Hematopoietic multipotent progenitor cell treated with erythropoietin and hydrocortisone succinate and interleukin-3 and kit ligand, for 8 days (in vitro differentiated cells): ENCODE data around the gene UBAC2.

Source experiments
- DNase-seq: peaks from one replicate; pipeline ENCODE4 v3.0.0-alpha.2; 2015

UBAC2 gene

DNA sequence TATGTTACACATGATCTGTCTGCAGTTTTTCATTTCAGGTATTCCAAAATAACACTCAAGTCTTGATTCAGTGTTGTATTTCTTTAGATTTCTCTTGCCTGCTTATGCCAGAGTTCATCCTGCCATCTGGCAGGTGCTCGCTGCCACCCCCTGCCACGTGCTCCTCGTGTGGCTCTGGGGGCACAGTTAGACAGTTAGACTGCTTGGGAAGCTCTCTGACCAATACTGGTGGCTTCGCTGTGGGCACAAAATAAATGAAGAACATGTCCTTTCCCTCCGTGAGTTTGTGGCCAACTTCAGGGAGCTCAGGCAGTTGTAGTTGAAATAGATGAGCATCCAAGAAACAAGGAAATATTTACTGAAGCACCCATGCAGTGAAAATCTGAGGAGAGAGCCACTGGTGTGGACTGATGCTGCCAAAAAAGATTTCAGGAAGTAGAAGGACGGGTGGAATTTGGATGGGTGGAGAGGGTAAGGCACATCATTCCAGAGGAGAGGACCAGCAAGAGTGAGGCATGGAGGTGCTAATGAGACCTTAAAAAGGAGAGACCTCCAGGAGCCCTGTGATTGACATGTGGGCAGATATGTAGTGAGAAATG lies 144.1 kb downstream of the UBAC2 start:
- DNase-seq = no peak

DNA sequence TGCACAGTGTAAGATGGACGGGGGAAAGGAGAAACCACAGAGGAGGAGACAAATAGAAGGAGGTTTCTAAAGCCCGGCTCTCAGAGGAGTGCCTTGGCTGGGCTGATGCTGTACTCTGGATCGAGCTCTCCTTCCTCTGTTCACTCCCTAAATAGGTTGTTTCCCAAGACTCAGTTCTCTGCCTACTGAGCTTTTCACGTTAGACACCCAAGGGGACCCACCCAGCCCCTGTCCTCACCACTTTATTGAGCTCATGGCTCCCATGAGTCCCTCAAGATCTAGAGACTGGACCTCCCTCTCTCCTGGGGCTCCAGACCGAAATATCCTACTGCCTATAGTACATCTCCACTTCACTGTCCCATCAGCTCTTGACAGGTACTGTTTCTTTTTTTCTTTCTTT lies 144.7 kb downstream of the UBAC2 start:
- no peak for DNase-seq

- no peak for DNase-seq
These were observed 145.8 kb downstream of the UBAC2 start for GRCh38 chr13:99346335-99347042.

DNA sequence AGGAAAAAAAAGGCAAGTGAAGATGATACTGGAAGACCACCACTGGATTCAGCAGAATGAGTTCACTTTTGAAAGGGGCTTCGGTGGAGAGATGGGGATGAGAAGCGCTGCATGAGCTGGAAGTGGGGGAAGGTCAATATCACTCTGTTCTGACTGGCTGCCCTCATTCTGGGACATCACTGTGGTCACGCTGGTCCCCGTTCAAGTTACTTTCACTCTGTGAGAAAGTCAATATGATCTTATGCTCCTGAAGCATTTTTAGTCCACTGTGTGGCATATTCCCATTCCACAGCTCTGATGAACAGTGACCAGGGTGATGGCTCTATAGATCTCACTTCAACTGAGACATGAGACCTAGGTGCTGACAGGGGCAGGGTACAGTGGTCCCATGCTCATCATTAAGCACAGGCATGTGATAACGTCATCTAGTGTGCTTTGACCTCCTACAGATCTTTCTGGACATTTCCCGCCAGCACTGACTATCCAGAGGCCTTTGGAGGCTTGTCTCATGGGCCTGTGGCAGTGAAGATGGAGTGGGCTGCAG lies 146.8 kb downstream of the UBAC2 start:
- DNase-seq = no peak

DNA sequence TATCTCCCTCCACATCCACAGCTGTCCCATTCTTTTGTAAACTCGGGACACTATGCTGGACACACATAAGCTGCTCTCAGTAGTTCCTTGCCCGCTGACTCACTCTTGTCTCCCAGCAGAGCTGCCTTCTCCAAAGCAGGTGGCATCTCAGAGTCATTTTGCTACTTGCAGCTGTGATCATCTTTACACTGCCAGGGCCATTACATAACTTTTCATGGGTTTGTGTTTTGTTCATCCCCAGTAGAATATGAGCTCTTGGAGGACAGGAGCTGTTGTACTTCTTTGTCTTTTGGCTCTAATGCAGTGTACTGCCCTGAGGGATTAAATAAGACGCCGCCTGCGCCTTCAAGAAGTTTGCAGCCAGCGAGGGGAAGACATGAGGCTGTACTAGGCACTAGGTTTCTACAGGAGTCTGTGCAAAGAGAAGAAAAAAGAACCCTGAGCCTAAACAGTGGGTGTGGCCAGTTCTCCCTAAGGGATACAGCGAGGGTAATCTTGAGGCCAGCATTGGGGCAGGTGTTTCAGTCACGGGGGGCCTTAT lies 147.3 kb downstream of the UBAC2 start:
- DNase-seq = no peak

DNA sequence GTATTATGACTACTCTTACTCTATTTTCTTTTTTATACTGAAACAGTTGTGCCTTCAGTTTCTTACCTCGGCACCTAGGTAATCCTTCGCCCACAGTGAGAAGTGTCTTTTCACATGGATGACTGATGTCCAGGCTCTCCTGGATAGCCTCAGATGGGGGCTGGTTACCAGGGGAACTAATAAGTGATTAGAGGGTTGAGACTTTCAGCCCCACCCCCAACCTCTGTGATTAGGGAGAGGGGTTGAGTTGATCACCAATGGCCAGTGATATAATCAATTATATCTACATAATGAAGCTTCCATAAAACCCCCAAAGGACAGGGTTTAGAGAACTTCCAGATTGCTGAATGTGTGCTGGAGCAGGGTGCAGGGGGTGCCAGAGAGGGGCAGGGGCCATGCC lies 149.5 kb downstream of the UBAC2 start:
- DNase-seq = no peak

GRCh38 chr13:99351772-99352171 lies 151.1 kb downstream of the UBAC2 start:
- no peak for DNase-seq

GRCh38 chr13:99352351-99353245 lies 151.9 kb downstream of the UBAC2 start:
- DNase-seq = no peak

GRCh38 chr13:99353246-99353600 lies 152.6 kb downstream of the UBAC2 start:
- no peak for DNase-seq

GRCh38 chr13:99353836-99354235 lies 153.2 kb downstream of the UBAC2 start:
- DNase-seq = no peak

DNA sequence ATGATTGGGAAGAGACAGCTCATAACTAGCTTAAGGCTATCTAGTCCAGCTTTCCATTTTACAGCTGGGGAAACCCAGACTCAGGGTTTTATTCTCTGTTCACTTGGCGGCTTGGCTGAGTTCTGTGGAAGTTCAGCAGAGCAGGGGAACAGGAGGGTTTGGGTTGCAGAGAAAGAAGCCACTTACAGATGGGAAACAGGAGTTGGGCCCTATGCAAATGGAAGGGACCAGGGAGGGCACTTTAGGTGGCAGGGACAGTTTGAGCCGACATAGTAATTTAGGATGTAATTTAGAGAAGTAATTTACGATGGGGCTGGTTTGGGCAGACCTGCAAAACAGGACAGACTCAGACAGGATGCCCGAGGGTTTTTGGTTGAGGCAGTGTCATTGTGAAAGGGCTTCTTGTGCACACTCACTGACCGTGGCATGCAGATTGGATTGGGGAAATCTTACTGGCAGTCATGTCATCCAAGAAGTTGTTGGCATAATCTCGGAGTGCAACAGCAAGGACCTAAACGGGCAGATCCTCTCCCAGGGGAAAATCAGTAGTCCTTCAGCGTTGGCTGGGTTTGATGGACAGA lies 153.8 kb downstream of the UBAC2 start:
- no peak for DNase-seq

GRCh38 chr13:99355267-99356011 lies 154.8 kb downstream of the UBAC2 start:
- DNase-seq = no peak

DNA sequence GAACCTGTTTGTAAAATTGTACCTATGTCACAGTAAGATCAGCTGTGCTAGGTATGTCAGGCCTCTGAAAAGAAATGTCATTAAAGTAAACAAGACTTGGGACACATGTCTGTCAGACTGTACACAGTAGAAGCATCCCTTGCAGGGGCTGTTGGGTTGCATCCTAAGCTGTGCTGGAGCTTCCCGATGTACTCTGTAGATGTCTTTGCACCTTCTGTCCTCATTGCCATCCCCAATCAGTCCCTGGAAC lies 155.3 kb downstream of the UBAC2 start:
- no peak for DNase-seq

GRCh38 chr13:99356262-99357091 lies 155.8 kb downstream of the UBAC2 start:
- DNase-seq = peak; percentile 75

DNA sequence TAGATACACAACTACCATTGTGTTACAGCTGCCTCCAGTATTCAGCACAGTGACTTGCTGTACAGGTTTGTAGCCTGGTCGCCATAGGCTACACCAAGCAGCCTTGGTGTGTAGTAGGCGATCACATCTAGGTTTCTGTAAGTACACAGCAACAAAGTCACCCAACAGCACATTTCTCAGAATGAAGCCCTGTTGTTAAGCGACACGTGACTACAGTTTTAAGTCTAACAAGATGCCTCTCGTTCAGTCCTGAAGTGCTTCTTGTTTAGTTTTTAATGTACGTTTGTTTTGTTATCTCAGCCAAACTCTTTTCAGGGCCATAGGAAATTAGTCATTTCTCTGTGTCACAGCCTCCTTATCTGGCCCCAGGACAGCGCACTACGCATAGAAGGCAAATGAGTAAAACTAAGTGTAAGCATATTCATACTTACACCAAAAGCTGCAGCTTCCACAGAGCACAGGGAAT lies 156.5 kb downstream of the UBAC2 start:
- peak; percentile 88 for DNase-seq

GRCh38 chr13:99357941-99358340 lies 157.3 kb downstream of the UBAC2 start:
- DNase-seq = no peak

GRCh38 chr13:99359528-99359927 lies 158.9 kb downstream of the UBAC2 start:
- no peak for DNase-seq

DNA sequence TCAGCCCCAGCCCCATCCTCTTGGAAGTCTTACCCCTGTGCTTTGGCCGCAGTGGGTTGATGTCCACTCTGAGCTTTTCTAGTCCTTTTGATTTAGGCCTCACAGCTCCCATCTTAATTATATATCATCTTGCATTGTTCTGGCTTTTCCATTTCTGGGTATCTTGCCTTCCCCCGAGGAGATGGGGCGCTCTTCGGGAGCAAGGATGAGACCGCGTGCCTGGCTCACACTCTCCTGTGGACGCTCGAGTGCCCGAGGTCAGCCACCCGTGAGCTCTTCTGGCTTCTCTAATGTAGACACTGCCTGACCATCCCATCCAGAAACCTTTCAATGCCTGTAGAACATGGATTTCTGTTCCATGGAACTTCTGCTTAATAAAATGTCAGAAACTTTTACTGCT lies 160.0 kb downstream of the UBAC2 start:
- DNase-seq = no peak

DNA sequence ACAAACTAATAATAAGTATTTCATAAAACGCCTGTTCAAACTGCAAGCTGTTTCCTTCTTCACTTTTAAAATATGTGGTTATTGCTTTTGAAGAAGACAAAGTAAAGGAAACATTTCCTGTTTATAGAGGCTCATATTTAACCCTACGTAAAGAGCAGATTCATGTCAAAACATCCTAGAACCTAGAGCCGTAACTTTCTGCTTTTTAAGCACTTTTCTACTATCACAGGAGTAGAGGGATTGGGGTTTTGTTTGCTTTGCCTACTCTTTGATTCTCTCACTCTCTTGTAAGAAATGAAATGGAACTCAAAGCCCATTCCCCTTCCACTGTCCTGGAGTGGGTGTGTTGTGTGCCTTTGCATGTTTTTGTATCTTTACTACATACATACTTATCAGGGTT lies 160.5 kb downstream of the UBAC2 start:
- DNase-seq = no peak

DNA sequence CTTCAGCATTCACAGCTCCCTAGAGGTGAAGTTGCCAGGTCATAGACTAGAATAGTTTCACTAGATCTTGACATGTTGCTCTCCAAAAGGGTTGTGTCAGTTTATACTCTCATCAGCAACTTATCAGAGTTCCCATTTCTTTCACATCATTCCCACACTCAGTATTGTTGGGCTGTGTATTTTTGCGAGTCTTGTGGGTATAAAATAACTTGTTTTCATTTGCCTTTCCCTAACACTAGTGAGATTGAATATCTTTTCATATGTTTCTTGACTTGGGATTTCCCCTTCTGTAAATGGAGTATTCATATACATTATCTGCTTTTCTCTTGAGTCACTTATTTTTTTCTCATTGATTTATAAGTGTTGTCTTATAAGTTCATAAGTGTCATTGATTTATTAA lies 161.7 kb downstream of the UBAC2 start:
- no peak for DNase-seq

DNA sequence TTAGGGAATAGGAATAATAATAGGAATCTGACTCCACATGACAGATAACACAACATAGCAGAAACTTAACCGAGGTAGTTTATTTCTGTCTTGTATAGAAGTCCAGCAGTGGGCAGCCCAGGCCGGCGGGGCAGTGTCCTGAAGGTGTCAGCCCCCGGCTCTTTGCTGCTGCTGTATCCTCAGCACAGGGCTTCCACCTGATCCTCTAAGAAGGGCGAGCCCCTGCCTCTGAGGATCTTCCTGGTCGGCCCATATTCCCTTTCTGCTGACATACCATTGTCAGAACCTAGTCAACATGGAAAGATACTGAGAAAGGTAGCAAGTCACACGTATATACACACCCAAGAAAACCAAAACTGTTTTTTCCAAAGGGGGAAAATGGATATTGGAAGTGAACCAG lies 162.7 kb downstream of the UBAC2 start:
- no peak for DNase-seq

- DNase-seq = no peak
These were observed 163.3 kb downstream of the UBAC2 start for GRCh38 chr13:99363949-99364348.
